SH-SY5Y (cell line): ENCODE results near the gene EN2.

Source experiments
- GATA2 ChIP-seq: IDR thresholded peaks from 2 replicates; pipeline ENCODE4 v1.6.1; 2011; ENCODE audit warnings: mild to moderate bottlenecking, low read depth, low read length
- GATA3 ChIP-seq: IDR thresholded peaks from 2 replicates; pipeline ENCODE4 v1.6.1; 2011; ENCODE audit warnings: low read depth, mild to moderate bottlenecking, low read length, moderate library complexity

DNA sequence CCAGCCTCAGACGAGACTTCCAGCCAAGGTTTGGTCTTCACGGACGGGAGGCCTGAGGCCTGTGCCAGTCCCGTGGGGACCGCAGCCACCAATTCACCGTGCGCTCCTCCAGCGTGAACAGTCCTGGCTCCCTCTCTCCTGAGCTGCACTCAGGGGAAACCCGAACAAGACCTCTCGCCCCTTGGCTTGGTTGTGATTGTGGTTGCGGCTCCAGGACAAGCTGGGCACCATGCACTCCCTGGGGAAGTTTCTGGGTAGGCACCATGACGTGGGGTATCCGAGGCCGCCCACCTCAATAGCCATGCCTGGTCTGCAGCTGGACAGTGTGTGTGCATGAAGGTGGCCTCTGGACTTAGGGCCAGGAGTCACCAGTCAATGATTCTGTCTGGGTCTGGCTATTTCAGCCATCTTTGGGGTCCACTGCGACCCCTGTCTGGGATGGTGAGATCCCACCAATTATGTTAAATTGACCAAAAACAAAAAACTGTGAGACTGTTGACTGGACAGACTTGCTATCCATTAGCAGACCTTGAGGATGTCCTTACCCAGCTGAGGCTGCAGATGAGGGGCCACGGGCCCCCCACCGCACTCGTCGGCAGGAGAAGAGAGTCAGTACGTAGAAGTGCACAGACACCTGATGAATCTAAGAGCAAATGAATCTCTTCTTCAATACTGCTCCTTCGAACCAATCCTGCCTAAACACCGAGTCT, 33.5 kb upstream of the EN2 start:
- TF ChIP-seq GATA3 (no peak), GATA2 (no peak)
